22Rv1 (cell line): ENCODE data around the gene NTRK3.
"Not testable (repeated sequence)": the region's sequence is repeated elsewhere in the genome, so short reads cannot be mapped to it uniquely, and the experiment has no call there.

Source experiments
- H3K27ac ChIP-seq: fragments of 450-650 bp; 2 replicates; pipeline ENCODE4 v1.5.1; 2017
- CTCF ChIP-seq: fragments of 450-650 bp; IDR thresholded peaks from 2 replicates; pipeline ENCODE4 v1.5.1; 2017; ENCODE audit warnings: mild to moderate bottlenecking
- ZFX ChIP-seq: fragments of 450-650 bp; IDR thresholded peaks from 2 replicates; pipeline ENCODE4 v1.6.1; 2017; ENCODE audit warnings: antibody characterized with exemption, borderline replicate concordance

NTRK3 gene

GRCh38 chr15:87841426-87841998, 415.0 kb downstream of the NTRK3 start:
- H3K27ac ChIP-seq, result no peak overlapping the region
- no peak for TF ChIP-seq CTCF
- TF ChIP-seq ZFX, result no peak

- not testable (repeated sequence) for H3K27ac ChIP-seq
Observed at GRCh38 chr15:87835830-87836229, 420.7 kb downstream of the NTRK3 start.

GRCh38 chr15:87833333-87833732, 423.2 kb downstream of the NTRK3 start:
- not testable (repeated sequence) for H3K27ac ChIP-seq

- no peak overlapping the region for H3K27ac ChIP-seq
- TF ChIP-seq CTCF, result no peak
- no peak for TF ChIP-seq ZFX
Observed at GRCh38 chr15:87829332-87830050, 427.0 kb downstream of the NTRK3 start.

DNA sequence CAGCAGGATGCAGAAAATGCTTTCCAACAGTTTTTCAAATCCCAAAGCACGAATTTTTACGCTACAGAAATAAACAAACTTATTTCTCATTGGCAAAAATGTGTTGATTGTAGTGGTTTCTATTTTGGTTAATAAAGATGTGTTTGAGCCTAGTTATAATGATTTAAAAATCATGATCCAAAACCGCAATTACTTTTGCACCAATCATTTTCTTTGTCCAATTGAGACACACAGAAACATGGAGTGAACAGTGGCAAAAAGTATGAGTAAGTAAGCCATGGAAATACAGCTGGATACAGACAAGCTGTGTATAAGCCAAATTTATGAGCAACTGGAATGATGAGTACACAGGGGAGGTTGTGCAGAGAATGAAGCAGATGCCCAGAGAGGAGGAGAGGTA, 427.9 kb downstream of the NTRK3 start:
- TF ChIP-seq ZFX (no peak), CTCF (no peak)
- no peak overlapping the region for H3K27ac ChIP-seq

DNA sequence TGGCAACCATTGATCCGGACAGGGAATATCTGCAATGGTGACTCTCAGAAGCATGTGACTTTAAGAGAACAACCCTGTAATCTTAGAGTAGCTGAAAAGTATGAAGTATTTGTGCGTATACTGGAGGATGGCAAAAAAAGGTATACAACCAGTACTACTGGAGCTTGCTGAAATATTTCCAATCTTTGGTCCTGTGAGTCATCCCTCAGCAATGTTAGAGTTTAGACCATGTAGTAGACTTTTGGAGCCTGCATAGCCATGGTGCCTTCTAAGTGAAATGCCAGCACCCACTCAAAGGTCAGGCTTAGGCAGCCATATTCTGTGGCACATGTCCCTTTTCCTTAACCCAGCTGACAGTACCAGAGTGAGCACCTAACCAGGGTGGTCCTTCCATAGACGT, 429.4 kb downstream of the NTRK3 start:
- TF ChIP-seq ZFX (no peak), CTCF (no peak)
- no peak overlapping the region for H3K27ac ChIP-seq

GRCh38 chr15:87826119-87826747, 430.3 kb downstream of the NTRK3 start:
- TF ChIP-seq CTCF (no peak), ZFX (no peak)

DNA sequence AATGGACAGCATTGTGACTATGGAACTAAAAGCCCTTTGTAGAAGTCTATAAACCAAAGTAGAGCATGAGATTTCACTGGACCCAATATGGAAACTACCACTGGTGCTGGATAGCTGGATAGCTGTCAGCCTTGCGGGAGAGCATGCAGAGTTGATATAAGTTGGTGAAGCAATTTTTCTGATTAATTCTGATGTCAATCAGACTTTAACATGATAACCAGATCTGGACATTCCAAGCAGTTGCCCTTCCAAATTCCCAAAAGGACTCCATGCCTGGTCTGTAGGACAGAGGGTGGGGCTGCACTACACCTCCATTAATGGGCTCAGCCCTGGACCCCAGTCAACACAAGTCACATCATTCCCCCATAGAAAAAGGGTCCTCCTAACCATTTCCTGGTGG, 437.8 kb downstream of the NTRK3 start:
- H3K27ac ChIP-seq, result no peak overlapping the region
- TF ChIP-seq ZFX (no peak), CTCF (no peak)

More at GRCh38 chr15:87826119-87826747, 430.3 kb downstream of the NTRK3 start:
- no peak overlapping the region for H3K27ac ChIP-seq
